Embryonic facial prominence (tissue), 1 donor: ENCODE results near the gene VPS26C.

Experiments used
- DNase-seq: peaks from one replicate; pipeline ENCODE4 v3.0.0-alpha.2; 2016; ENCODE audit errors: extremely low spot score

VPS26C gene

DNA sequence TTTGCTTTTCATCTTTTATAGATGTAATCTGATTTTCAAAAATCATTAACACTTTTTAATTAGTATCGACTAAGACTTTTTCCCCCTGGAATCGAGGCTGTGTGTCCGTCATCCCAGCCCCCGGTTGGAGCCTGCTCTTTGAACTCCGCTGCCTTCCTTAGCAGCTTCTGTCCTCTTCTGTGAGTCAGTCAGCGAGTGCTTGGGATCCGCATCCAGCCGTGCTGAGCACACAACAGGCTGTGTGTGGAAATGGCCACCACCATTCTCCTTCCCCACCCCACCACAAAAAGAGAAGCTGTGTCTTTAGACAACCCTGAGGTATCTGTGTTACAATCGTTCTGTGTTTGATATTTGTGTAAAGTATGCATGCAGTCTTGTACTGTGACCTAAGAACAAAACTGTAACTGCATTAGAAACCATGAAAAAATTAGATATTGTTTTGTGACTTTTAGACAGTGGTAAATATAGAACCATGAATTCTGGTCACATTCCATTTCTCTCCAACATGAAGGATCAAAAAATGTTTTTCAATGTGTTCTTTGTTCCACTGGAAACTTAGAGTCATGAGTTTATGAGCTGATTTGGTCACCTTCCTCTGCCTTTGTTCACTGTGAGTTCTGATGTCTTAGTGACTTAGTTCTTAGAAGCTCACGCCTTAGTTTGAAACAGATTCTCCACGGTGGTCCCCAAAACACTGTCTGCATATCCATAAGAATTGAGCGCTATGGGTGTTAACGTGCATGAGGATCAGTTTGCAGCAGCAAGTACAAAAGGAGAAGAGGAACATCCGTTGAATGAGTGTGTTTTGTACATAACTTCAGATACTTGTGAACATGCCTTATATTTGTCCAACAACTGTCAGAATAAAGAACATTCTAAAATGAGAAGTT, 64.7 kb downstream of the VPS26C start:
- no peak for DNase-seq

DNA sequence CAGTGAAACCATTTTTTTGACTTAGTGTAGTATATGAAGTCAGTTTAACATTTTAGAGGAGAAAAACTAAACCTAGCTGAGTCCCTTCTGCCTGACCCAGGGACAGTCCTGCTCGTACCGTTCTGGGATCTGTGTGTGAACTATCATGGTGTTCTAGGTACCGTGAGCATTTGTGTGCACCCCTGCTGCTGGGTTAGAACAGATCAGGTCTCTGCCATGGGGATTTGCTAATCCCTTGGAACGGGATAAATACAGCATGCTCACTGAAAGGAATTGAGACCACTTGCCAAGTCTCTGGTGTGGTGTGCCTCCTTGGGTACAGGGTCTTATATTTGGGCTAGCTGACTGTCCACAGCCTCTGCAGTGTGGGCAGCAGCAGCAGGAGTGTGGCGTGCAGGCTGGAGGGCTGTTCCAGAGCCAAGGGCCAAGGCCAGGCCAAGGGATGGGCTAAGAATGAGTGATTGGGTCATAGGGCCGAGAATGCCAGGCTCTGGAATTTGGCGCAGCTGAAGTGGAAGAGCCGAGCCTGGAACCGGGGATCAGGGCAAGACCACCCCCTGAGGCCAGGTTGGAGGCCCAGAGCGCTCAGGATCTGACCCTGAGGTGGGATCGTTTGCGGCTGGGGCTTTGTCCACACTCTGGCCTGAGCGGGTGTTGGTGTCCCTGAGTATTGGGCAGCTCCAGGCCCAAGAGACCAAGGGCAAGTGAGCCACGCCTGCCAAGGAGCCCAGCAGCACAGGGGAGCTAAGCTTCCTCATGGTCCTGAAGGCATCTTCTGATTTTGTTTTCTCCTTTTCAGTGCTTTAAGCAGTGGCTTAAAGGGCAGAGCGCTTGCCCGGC, 66.3 kb downstream of the VPS26C start:
- no peak for DNase-seq

DNA sequence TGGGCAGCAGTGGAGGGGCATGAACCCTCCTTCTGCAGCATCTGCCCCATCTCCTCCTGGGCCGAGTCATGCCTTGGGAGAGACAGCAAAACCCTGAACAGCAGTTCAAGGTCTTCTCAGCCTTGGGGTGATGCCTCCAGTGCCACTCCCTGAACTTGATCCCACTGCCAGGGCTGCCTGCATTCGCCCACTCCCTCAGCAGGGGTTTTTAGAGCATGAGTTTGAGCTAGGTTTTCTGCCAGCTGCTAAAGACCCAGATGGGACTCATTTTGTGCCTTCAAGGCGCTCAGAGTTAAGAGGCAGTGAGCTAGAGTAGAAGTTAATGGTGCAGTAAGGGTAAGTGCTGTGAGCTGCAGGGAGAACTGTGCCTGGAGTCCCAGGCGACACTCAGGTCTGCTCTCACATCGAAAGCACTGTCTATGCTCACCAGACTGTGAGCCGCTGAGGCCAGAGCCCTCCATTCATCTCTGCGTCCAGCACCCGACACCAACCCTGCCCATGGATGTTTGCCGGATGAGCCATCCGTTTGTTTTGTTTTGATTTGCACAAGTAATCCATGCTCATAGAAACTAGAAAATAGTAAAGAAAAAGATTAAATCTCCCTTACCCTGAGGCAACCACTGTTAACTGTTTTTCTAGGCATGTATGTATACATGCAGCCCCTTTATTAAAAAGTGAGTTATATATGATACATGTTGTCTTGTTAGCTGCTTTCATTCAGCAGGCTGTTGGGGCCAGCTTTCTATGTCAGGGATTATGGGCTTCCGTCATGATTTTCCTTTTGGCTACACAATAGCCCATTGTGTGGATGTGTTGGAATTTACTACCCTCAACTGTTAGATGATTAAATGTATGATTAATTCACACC, 67.8 kb downstream of the VPS26C start:
- DNase-seq = no peak

- DNase-seq = no peak
Measured at GRCh38 chr21:37197746-37198145, 69.4 kb downstream of the VPS26C start.

GRCh38 chr21:37196847-37197246, 70.3 kb downstream of the VPS26C start:
- DNase-seq = no peak

DNA sequence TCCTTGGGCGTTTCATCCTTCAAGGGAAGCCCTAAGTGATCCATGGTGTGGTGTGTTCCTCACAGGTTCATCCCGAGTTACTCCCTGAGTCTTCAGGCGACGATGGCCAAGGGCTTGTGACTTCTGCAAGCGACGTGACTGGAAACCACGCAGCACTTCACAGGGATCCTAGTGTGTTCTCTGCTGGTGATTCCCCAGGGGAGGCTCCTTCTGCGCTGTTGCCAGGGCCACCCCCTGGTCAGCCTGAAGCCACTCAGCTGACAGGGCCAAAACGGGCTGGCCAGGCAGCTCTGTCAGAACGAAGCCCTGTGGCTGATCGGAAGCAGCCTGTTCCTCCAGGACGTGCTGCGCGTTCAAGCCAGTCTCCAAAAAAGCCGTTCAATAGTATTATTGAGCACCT, 71.5 kb downstream of the VPS26C start:
- DNase-seq = no peak

- DNase-seq = no peak
Measured at GRCh38 chr21:37195059-37195458, 72.1 kb downstream of the VPS26C start.

DNA sequence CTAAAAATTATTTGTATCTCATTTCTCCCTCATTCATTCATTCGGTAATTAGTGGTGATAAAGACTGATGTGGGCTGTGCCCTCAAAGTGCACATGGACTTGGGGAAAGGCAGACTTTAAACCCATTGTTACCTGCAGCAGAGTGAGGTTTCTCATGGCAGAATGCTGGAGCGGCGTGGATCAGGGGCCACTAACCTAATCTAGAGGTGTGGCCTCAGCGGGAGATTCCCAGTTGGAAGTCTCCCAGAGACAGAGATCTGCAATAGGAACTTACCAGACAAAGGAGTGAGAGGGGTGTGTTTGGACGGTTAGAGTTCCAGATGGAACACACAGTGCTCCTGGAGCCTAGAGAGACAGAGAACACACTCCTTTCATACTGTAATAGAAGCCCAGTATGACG, 73.5 kb downstream of the VPS26C start:
- no peak for DNase-seq

DNA sequence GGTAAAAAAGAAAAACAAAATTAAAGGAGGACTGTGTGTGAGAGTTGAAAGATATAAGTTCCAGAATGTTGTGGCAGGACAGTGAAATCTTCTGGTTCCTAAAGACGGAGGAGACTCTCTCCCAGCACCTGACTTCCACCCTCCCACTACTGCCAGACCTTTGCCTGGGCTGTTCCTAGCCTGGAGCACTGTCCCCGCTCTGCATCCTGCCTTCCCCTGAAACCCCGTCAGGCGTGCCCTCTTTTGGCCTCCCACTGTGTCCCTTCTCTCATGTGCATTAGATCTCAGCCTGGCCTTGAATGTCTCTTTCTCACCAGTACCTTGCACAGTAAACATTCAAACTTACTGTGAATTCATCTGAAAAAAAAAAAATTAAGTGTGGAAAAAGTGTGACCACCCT, 74.1 kb downstream of the VPS26C start:
- DNase-seq = no peak

DNA sequence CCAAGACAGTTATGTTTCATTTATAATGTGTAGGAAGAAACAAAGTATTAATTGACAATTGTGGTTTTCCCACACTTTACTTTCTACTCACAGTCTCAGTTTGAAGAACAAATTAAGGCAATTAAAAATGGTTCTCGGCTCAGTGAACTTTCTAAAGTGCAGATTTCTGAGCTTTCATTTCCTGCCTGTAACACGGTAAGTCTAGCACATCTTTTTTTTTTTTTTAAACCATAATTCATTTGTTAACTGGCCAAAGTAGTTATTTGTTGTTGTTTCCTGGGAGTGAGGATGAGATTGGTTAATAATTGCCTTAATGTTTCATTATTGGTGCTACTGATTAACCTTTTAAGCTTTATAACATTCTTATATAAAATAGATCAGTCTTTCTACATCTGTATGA, 75.1 kb downstream of the VPS26C start:
- DNase-seq = no peak

GRCh38 chr21:37188825-37189224, 78.3 kb downstream of the VPS26C start:
- DNase-seq = no peak

GRCh38 chr21:37186983-37187382, 80.2 kb downstream of the VPS26C start:
- no peak for DNase-seq

DNA sequence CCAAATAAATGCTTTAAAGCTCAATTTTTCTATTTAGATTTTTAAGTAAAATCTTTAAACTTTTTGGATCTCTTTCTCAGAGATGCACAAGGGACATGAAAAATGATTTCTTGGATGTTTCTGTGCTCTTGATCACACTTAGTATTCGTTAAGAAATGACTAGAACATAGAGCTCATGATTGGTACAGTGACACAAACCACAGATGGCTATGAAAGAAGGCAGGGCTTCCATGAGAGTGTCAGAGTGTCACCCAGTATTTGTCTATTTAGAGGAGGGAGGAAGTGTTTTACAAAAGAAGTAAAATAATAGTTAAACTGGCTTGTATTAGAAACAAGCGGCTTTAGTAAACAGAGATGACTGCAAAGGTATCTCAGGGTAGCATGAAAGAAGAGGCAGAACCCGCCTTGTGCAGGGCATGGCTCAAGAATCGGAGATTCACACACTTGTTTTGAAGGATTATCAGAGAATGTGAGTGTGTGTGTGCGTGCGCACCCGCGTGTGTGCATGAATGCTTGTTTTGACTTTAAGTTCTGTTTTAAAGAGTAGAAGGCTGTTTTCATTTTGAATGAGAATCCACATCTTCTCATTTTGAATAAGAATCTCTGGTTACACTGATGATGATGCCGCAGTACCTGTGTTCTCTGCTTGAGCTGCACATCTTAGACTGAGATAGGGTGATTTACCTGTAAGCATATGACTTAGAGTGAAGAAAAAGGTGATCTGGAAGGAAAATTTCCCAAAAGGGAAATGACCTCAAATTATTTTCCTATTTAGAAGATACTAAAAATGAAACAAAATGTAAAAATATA, 82.1 kb downstream of the VPS26C start:
- DNase-seq = no peak

DNA sequence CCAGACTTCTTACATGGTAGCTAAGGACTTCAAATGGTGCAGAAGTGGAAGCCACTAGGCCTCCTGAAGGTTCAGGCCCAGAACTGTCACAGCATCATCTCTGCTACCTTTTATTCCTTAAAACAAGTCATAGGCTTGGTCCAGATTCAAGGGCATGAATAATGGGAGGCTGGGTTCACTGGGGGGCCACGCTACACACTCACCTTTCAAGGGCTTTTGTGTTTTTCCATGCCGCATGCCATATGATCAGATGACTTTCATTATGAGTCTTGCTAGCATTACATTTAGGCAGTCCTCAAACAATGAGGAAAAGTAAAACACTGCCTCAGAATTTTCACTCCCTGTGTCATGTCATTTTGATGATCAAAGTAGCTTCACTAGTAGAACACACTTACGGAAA, 83.4 kb downstream of the VPS26C start:
- no peak for DNase-seq

DNA sequence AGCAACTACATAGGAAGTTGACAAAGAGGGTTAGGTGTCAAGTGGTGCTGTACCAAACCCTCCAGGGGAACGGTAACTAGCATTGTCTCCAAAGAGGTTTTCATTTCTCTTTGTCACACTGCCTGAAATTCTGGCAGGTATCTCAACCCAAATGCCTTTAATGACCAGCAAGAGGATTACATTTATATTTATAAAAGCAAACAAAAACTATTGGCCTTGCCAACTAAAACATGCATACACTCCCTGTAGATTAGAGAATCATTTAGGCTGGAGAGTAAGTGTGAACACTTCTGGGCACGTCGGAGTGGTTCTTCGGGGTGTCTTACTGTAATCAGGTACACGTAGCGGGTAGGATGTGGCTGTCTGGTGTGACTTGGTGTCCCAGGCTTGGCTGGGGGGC, 84.9 kb downstream of the VPS26C start:
- DNase-seq = no peak

DNA sequence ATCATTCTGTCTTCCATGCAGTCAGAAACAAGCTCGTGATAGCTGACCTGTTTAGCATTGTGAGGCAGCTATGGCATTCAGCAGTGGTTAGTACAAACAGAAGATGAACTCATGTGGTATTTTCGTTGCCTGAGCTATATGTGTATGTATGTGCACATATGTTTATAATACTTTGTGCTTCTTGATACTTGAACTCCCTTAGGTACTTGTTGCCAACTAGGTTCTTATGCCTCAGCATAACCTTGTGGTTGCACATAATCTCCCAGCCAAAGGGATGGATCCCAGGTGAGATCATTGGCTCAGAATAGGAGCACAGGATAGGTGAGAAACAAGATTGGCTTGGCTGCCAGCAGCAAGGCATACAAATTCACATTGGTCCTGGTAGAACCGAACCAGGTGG, 86.1 kb downstream of the VPS26C start:
- no peak for DNase-seq

DNA sequence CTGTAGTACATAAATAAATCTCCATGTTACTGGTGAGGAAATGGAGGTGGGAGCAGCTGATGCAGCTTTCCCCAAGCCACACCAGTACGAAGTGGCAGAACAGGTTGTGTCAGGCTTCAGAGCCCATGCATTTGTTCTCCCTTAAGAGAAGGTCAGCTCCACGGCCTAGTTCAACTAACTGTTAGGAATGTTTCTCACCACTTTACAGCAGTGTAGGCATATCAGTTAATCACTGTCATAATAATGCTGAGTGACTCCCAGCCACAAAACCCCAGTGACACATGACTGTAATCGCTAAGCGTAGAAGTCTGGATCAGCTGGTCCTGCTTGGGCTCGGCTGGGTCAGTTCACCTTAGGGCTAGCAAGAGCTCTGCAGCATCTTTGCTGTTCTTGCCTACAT, 90.4 kb downstream of the VPS26C start:
- DNase-seq = no peak
